Panc1 (cell line): ENCODE measurements around the gene AMPH.

Experiments
- POLR2AphosphoS5 ChIP-seq: IDR thresholded peaks from 2 replicates; pipeline ENCODE4 v1.6.1; 2012; ENCODE audit warnings: mild to moderate bottlenecking, low read depth, low read length, moderate library complexity
- TF ChIP-seq, protein P1 (sequence below): fragments of 450-650 bp; IDR thresholded peaks from 2 replicates; pipeline ENCODE4 v1.5.1; 2017; ENCODE audit warnings: mild to moderate bottlenecking
- TF ChIP-seq, protein P2 (sequence below), 2 experiments: IDR thresholded peaks; 2 replicates each; pipeline ENCODE4 v1.6.1; 2011 to 2012; ENCODE audit warnings: low read depth in 2 of 2, control low read depth in 1 of 2, low read length in 1 of 2, mild to moderate bottlenecking in 1 of 2, moderate library complexity in 1 of 2; ENCODE audit not compliant: insufficient read depth in 1 of 2

DNA sequence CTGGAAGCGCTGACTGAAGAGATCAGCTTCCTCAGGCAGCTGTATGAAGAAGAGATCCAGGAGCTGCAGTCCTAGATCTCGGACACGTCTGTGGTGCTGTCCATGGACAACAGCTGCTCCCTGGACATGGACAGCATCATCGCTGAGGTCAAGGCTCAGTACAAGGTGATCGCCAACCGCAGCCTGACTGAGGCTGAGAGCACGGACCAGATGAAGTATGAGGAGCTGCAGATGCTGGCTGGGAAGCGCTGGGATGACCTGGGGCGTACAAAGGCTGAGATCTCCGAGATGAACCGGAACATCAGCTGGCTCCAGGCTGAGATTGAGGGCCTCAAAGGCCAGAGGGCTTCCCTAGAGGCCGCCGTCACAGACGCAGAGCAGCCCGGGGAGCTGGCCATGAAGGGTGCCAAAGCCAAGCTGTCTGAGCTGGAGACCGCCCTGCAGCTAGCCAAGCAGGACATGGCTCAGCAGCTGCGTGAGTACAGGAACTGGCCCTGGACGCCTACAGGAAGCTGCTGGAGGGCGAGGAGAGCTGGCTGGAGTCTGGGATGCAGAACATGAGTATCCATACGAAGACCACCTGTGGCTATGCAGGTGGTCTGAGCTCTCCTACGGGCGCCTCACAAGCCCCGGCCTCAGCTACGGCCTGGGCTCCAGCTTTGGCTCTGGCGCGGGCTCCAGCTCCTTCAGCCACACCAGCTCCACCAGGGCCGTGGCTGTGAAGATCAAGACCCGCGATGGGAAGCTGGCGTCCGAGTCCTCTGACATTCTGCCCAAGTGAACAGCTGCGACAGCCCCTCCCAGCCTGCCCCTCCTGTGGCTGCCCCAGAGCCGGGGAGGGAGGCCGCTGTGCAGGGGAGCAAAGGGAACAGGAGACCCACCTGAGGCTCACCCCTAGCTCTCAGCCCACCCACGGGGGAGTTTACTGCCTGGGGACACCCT lies 24.9 kb upstream of the AMPH start:
- TF ChIP-seq, protein P1, sequence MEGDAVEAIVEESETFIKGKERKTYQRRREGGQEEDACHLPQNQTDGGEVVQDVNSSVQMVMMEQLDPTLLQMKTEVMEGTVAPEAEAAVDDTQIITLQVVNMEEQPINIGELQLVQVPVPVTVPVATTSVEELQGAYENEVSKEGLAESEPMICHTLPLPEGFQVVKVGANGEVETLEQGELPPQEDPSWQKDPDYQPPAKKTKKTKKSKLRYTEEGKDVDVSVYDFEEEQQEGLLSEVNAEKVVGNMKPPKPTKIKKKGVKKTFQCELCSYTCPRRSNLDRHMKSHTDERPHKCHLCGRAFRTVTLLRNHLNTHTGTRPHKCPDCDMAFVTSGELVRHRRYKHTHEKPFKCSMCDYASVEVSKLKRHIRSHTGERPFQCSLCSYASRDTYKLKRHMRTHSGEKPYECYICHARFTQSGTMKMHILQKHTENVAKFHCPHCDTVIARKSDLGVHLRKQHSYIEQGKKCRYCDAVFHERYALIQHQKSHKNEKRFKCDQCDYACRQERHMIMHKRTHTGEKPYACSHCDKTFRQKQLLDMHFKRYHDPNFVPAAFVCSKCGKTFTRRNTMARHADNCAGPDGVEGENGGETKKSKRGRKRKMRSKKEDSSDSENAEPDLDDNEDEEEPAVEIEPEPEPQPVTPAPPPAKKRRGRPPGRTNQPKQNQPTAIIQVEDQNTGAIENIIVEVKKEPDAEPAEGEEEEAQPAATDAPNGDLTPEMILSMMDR: no peak
- TF ChIP-seq, protein P2, sequence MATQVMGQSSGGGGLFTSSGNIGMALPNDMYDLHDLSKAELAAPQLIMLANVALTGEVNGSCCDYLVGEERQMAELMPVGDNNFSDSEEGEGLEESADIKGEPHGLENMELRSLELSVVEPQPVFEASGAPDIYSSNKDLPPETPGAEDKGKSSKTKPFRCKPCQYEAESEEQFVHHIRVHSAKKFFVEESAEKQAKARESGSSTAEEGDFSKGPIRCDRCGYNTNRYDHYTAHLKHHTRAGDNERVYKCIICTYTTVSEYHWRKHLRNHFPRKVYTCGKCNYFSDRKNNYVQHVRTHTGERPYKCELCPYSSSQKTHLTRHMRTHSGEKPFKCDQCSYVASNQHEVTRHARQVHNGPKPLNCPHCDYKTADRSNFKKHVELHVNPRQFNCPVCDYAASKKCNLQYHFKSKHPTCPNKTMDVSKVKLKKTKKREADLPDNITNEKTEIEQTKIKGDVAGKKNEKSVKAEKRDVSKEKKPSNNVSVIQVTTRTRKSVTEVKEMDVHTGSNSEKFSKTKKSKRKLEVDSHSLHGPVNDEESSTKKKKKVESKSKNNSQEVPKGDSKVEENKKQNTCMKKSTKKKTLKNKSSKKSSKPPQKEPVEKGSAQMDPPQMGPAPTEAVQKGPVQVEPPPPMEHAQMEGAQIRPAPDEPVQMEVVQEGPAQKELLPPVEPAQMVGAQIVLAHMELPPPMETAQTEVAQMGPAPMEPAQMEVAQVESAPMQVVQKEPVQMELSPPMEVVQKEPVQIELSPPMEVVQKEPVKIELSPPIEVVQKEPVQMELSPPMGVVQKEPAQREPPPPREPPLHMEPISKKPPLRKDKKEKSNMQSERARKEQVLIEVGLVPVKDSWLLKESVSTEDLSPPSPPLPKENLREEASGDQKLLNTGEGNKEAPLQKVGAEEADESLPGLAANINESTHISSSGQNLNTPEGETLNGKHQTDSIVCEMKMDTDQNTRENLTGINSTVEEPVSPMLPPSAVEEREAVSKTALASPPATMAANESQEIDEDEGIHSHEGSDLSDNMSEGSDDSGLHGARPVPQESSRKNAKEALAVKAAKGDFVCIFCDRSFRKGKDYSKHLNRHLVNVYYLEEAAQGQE (IDR thresholded peaks at IDR 0.05; ENCODE audit: insufficient read depth in 1 of 2, low read depth in 2 of 2, low read length in 1 of 2): no peak
- TF ChIP-seq POLR2AphosphoS5: no peak
